Bronchial epithelial cell (primary cell): ENCODE results near the gene ELMO1. TPM values are rescaled to one million over a fixed set of nuclear protein-coding genes. Genes with fewer than 3 reads are reported as not detected.

ENCODE experiments used
- DNase-seq: peaks from one replicate; pipeline ENCODE4 v3.0.0-alpha.2; 2010; ENCODE audit warnings: low read depth
- FAIRE-seq: peaks from 2 replicates; lab custom pipeline; 2011; peaks lifted over from hg19 to GRCh38; lab: Jason Lieb, UNC
- H3K27me3 ChIP-seq: 2 replicates; pipeline ENCODE4 v1.5.1; 2011; ENCODE audit warnings: low read length; ENCODE audit not compliant: control insufficient read depth, insufficient read depth
- H3K36me3 ChIP-seq: 2 replicates; pipeline ENCODE4 v1.5.1; 2011; ENCODE audit warnings: low read length; ENCODE audit not compliant: control insufficient read depth, insufficient read depth
- H3K4me3 ChIP-seq: 2 replicates; pipeline ENCODE4 v1.5.1; 2011; ENCODE audit warnings: mild to moderate bottlenecking, low read depth, low read length, control low read depth
- CTCF ChIP-seq: IDR thresholded peaks from 2 replicates; pipeline ENCODE4 v1.5.1; 2011; ENCODE audit warnings: mild to moderate bottlenecking, moderate library complexity, low read length, control low read depth, inconsistent platforms; ENCODE audit not compliant: insufficient read depth, severe bottlenecking
- total RNA-seq: library from RNA; depleted of rRNA; stranded (reverse); fragments of >200 nt; gene quantifications from 2 replicates; pipeline ENCODE4 v1.2.1, GENCODE V29; 2014

The ELMO1 gene
- total RNA-seq, 1 donor from 2014 or later: under 0.01 TPM

GRCh38 chr7:36928311-36928710 is 520.4 kb downstream of the ELMO1 start:
- no peak for TF ChIP-seq CTCF
- no peak for DNase-seq
- Histone ChIP-seq H3K36me3 (no peaks in the 10 kb centered on the region), H3K27me3 (no peaks in the 10 kb centered on the region), H3K4me3 (no peak overlapping the region)
- FAIRE-seq: no peak

- no peaks in the 10 kb centered on the region for H3K27me3 ChIP-seq
- FAIRE-seq (no peak), DNase-seq (no peak)
- no peak overlapping the region for H3K4me3 ChIP-seq
- TF ChIP-seq CTCF: no peak
- no peaks in the 10 kb centered on the region for H3K36me3 ChIP-seq
Measured at GRCh38 chr7:36925691-36926090, 523.0 kb downstream of the ELMO1 start.

- Histone ChIP-seq H3K4me3 (no peak overlapping the region), H3K27me3 (no peaks in the 10 kb centered on the region), H3K36me3 (no peaks in the 10 kb centered on the region)
- FAIRE-seq: no peak
- TF ChIP-seq CTCF: no peak
- DNase-seq: no peak
Measured at GRCh38 chr7:36925207-36925606, 523.5 kb downstream of the ELMO1 start.

DNA sequence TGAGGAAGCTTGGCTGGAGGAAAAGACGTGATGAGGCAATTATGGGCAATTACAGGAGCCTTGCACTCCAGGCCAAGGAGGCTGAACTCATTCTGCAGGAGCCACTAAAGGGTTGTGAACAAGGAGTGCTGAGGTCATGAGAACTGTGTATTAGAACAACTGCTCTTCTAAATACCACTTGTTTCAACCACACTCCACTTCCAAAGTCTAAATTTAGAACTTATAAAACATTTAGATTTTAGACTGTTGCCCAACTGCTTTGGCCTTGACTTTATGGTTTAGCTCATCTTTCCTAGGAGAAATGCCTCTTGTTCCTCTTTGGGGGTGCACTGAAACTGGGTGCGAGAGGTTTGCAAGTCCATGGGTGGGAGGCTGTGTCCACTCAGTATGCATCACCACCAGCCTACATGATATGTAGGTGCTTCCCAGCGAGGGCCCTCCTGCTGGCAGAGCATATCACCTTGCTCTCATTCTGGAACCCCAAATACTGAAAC is 524.7 kb downstream of the ELMO1 start:
- FAIRE-seq: no peak

GRCh38 chr7:36923185-36923584 is 525.5 kb downstream of the ELMO1 start:
- no peaks in the 10 kb centered on the region for H3K27me3 ChIP-seq
- FAIRE-seq: no peak

More for the DNA sequence above, 524.7 kb downstream of the ELMO1 start:
- Histone ChIP-seq H3K4me3 (no peak overlapping the region), H3K27me3 (no peaks in the 10 kb centered on the region), H3K36me3 (no peaks in the 10 kb centered on the region)
- DNase-seq: no peak
- no peak for TF ChIP-seq CTCF

More at GRCh38 chr7:36923185-36923584, 525.5 kb downstream of the ELMO1 start:
- no peak for TF ChIP-seq CTCF
- no peak for DNase-seq
- no peak overlapping the region for H3K4me3 ChIP-seq
- H3K36me3 ChIP-seq: no peaks in the 10 kb centered on the region
